SK-N-SH (cell line): ENCODE measurements around the gene PNPLA5.

Source experiments
- CTCF ChIP-seq: fragments of 200-600 bp; sonication (generic); IDR thresholded peaks from 2 replicates; pipeline ENCODE4 v1.6.1; 2017; ENCODE audit warnings: antibody characterized with exemption, mild to moderate bottlenecking, moderate library complexity
- EP300 ChIP-seq, 2 experiments: IDR thresholded peaks; 2 replicates each; pipeline versions ENCODE4 v1.4.0 to v1.6.1; 2012; ENCODE audit warnings: borderline replicate concordance in 1 of 2, low read depth in 1 of 2, low read length in 1 of 2
- EZH2phosphoT487 ChIP-seq: fragments of 200-600 bp; sonication (generic); IDR thresholded peaks from 2 replicates; pipeline ENCODE4 v1.6.1; 2017; ENCODE audit warnings: low read depth, mixed run types, mild to moderate bottlenecking, antibody characterized with exemption, moderate library complexity, borderline replicate concordance
- REST ChIP-seq: IDR thresholded peaks from 2 replicates; pipeline ENCODE4 v1.6.1; 2012; ENCODE audit warnings: mild to moderate bottlenecking, low read depth, low read length, moderate library complexity
- RFX5 ChIP-seq: IDR thresholded peaks from 2 replicates; pipeline ENCODE4 v1.6.1; 2012; ENCODE audit warnings: mild to moderate bottlenecking, improper control_type of control experiment, low read length
- USF1 ChIP-seq: IDR thresholded peaks from 2 replicates; pipeline ENCODE4 v1.4.0; 2012; ENCODE audit warnings: low read depth, borderline replicate concordance
- ZBTB33 ChIP-seq: IDR thresholded peaks from 2 replicates; pipeline ENCODE4 v1.4.0; 2012; ENCODE audit warnings: low read depth, borderline replicate concordance

- TF ChIP-seq CTCF (no peak), ZBTB33 (no peak), REST (no peak), USF1 (no peak), EP300 (IDR thresholded peaks at IDR 0.05; ENCODE audit: borderline replicate concordance in 1 of 2, low read depth in 1 of 2, low read length in 1 of 2) (no peak), EZH2phosphoT487 (no peak), RFX5 (no peak)
Measured at GRCh38 chr22:43917521-43917920, 25.7 kb upstream of the PNPLA5 start.
